ENCODE measurements around the gene C2CD3.

DNA sequence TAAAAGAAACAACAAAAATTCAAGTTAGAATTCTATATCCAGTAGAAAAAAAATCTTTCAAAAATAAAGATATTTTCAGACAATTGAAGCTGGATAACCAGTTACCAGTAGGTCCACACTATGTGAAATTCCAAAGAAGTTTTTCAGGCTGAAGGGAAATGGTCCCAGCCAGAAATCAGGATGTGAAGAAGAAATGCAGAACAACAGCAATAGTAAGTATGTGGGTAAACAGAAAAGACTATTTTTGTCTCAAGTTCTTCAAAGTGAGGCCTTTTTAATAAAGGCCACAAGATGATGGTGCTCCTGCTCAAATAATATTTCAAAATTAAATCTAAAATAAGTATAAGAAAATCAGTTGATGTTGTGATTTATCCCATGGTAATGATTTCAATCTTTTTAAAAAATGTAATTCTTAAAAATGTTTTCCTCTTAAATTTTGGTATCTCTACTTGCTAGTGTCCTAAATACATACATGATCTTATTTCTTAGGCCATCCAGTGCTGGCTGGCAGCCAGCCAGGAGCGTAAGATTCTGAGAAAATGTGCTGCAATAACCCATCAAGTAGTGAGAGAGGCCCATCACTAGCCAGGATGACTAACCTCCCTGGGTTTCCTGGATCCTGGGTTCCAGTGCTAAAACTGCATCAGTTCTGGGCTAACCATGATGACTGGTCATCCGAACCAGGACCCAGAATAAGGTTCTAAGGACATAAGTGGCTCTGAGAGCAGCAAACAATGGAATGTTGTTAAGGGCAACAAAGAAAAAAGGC is 146.4 kb downstream of the C2CD3 start:
- TF ChIP-seq TAF1 (IDR thresholded peaks at IDR 0.05; ENCODE audit: borderline replicate concordance, insufficient read depth, low read length) (no peak), POLR2AphosphoS5 (IDR thresholded peaks at IDR 0.05; ENCODE audit: low read depth, low read length) (no peak)
